ENCODE results near the gene ANKRD34A. TPM values are rescaled to one million over a fixed set of nuclear protein-coding genes. Genes with fewer than 3 reads are reported as not detected.

ANKRD34A gene
- total RNA-seq, 4 donors from 2014 or later, result 0.39 to 2.4 (median 1.3) TPM

DNA sequence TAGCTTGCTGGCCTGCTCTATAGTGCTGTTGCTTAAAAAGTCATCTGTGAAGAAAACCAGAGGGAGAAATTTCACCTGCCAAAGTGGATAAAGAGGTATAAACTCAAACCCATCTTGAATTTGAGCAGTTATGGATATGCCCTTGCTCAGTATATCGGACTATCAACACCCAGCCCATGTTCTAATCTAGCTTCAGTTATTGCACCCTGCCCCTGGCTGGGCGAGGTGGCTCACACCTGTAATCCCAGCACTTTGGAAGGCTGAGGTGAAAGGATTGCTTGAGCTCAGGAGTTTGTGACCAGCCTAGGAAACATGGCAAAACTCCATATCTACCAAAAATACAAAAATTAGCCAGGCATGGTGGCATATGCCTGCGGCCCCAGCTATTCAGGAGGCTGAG is 19.8 kb downstream of the ANKRD34A start:
- no peaks in the 10 kb centered on the region for H3K9me3 ChIP-seq
- TF ChIP-seq, protein P1, sequence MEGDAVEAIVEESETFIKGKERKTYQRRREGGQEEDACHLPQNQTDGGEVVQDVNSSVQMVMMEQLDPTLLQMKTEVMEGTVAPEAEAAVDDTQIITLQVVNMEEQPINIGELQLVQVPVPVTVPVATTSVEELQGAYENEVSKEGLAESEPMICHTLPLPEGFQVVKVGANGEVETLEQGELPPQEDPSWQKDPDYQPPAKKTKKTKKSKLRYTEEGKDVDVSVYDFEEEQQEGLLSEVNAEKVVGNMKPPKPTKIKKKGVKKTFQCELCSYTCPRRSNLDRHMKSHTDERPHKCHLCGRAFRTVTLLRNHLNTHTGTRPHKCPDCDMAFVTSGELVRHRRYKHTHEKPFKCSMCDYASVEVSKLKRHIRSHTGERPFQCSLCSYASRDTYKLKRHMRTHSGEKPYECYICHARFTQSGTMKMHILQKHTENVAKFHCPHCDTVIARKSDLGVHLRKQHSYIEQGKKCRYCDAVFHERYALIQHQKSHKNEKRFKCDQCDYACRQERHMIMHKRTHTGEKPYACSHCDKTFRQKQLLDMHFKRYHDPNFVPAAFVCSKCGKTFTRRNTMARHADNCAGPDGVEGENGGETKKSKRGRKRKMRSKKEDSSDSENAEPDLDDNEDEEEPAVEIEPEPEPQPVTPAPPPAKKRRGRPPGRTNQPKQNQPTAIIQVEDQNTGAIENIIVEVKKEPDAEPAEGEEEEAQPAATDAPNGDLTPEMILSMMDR (IDR thresholded peaks at IDR 0.05), result no peak
- TF ChIP-seq POLR2A (IDR thresholded peaks at IDR 0.05) (no peak), EP300 (IDR thresholded peaks at IDR 0.05) (no peak)
- H3K4me1 ChIP-seq, result peaks cover 0 to 23% (median 0%) of the 10 kb centered on the region in 4 donors
- 95 to 96% methylated on average over 3 of the region's 3 CpGs for WGBS, 2 donors
- peaks cover 0 to 49% (median 10%) of the 10 kb centered on the region in 3 donors for H3K36me3 ChIP-seq
- H3K27ac ChIP-seq, result no peak overlapping the region
- DNase-seq (ENCODE audit: low spot score in 2 of 2), result no peak
- H3K4me3 ChIP-seq, result no peak overlapping the region
- H3K27me3 ChIP-seq, result no peaks in the 10 kb centered on the region

DNA sequence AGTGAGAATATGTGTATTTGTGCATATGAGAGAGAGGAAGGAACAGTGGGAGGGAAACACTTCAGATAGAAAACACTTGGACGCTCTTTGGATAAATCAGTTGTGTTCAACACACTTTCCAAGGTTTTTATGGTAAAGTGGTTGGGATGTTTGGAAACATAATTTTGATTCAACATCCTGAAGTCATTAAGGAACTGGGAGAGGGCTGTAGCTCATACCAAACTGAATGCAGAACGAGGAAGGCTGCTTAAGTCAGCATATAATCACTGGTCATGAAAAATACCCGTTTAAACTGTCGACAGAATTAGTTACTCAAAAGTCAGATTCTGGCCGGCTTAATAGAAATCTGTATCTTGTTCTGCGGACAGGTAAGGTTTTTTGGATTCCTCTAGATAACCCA is 21.5 kb downstream of the ANKRD34A start:
- Histone ChIP-seq H3K4me3 (no peak overlapping the region), H3K27me3 (no peaks in the 10 kb centered on the region), H3K27ac (peak overlapping the region in 1 of 4 donors; percentile 31), H3K4me1 (peaks cover 0 to 13% (median 0%) of the 10 kb centered on the region in 4 donors), H3K9me3 (no peaks in the 10 kb centered on the region), H3K36me3 (peaks cover 0 to 41% (median 10%) of the 10 kb centered on the region in 3 donors)
- DNase-seq (ENCODE audit: low spot score in 2 of 2), result no peak
- 60 to 62% methylated on average over 6 of the region's 6 CpGs for WGBS, 2 donors
- TF ChIP-seq, protein P1 (IDR thresholded peaks at IDR 0.05), result no peak
- no peak for TF ChIP-seq EP300 (IDR thresholded peaks at IDR 0.05)
- no peak for TF ChIP-seq POLR2A (IDR thresholded peaks at IDR 0.05)

DNA sequence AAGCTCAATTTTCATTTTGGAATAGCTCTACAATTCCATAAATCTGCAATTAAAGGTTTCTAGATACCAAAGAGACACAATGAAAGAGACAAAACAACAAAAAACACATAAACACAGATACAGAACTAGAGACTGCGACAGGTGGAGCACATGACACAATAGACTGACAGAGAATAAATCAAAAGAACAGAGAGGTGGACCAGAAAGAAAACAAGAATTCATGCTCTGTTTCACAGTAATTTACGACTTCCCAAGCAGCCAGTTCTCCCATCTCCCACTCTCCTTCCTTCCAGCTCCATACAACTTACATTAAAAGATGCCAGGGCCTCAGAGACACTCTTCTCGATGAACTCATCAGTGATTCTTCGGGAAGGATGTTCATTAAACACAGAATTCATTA is 22.0 kb downstream of the ANKRD34A start:
- TF ChIP-seq EP300 (IDR thresholded peaks at IDR 0.05) (no peak), POLR2A (IDR thresholded peaks at IDR 0.05) (no peak)
- TF ChIP-seq, protein P1 (IDR thresholded peaks at IDR 0.05), result no peak
- 59 to 71% methylated on average over 4 of the region's 4 CpGs for WGBS, 2 donors
- Histone ChIP-seq H3K27me3 (no peaks in the 10 kb centered on the region), H3K4me3 (no peak overlapping the region), H3K27ac (peak overlapping the region in 1 of 4 donors; percentile 31), H3K9me3 (no peaks in the 10 kb centered on the region), H3K4me1 (peaks cover 0 to 13% (median 0%) of the 10 kb centered on the region in 4 donors), H3K36me3 (peaks cover 0 to 41% (median 10%) of the 10 kb centered on the region in 3 donors)
- DNase-seq (ENCODE audit: low spot score in 2 of 2), result no peak

DNA sequence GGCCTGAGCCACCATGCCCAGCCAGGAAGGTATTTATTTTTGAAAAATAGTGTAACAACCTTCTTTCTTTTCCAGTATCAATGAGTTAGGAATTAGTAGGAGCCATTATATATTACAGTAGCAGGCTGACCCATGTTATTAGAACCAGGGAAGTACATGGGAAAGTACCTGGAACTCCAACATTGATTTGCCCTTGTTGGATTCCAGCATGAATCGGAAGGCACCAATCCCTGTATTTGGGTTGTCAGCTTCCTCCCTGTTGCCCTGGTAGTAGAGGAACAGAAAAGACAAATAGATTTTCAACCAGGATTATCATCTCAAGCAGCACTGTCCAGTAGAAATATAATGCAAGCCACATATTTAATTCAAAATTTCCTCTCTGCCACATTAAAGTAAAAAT is 26.9 kb downstream of the ANKRD34A start:
- Histone ChIP-seq H3K4me3 (no peak overlapping the region), H3K27me3 (no peaks in the 10 kb centered on the region), H3K36me3 (peaks cover under 1 to 65% (median 2%) of the 10 kb centered on the region in 3 donors), H3K9me3 (no peaks in the 10 kb centered on the region), H3K27ac (peak overlapping the region in 2 of 4 donors; percentile 77 to 81), H3K4me1 (peaks cover 0 to 22% (median 8%) of the 10 kb centered on the region in 4 donors)
- no peak for DNase-seq (ENCODE audit: low spot score in 2 of 2)
- WGBS, 2 donors, result 84 to 97% methylated on average over 1 of the region's 1 CpG
- no peak for TF ChIP-seq POLR2A (IDR thresholded peaks at IDR 0.05)
- no peak for TF ChIP-seq EP300 (IDR thresholded peaks at IDR 0.05)
- TF ChIP-seq, protein P1 (IDR thresholded peaks at IDR 0.05), result no peak

DNA sequence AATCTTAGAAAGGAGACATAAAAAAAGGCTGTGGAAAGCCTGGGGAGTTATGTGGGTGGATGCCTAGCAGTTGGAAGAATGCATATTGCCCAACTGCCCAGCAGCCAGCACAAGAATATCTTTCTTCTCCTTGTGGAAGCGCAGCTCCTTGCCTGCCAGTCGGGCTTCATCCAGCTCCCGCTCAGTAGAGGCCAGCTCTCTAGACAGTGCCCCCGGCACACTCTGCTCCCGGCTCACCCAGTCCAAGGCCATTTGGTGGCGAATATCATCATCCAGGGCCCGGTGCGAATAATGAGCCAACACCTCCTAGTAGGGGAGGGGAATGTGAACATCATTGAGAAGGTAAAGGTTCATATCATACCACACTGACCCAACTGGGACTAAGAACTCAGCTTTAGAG is 28.1 kb downstream of the ANKRD34A start:
- Histone ChIP-seq H3K27me3 (no peaks in the 10 kb centered on the region), H3K36me3 (peaks cover 0 to 64% (median 2%) of the 10 kb centered on the region in 3 donors), H3K27ac (peak overlapping the region; percentile 40 to 81 (median 68)), H3K4me1 (peaks cover 0 to 18% (median 8%) of the 10 kb centered on the region in 4 donors), H3K9me3 (no peaks in the 10 kb centered on the region), H3K4me3 (no peak overlapping the region)
- DNase-seq (ENCODE audit: low spot score in 2 of 2), result no peak
- WGBS, 2 donors, result 49 to 55% methylated on average over 8 of the region's 8 CpGs
- TF ChIP-seq, protein P1 (IDR thresholded peaks at IDR 0.05), result no peak
- TF ChIP-seq EP300 (IDR thresholded peaks at IDR 0.05), result peak in 1 of 2 donors; percentile 77
- no peak for TF ChIP-seq POLR2A (IDR thresholded peaks at IDR 0.05)

All from tibial nerve (tissue), 4 donors.